Tibial nerve (tissue), 4 donors: Measurements from ENCODE around the gene CD300A. TPM values are rescaled to one million over a fixed set of nuclear protein-coding genes. Genes with fewer than 3 reads are reported as not detected.

Source experiments
- DNase-seq, 2 donors: peaks; one replicate each; pipeline ENCODE4 v3.0.0-alpha.2; 2019; ENCODE audit warnings: low spot score in 2 of 2
- H3K27ac ChIP-seq, 4 donors: fragments of 200-600 bp; sonication (generic) in 3 of 4; one replicate each; pipeline ENCODE4 v1.5.1; 2017 to 2019; ENCODE audit warnings: mild to moderate bottlenecking in 1 of 4
- H3K27me3 ChIP-seq, 2 donors: fragments of 200-600 bp; sonication (generic) in 1 of 2; one replicate each; pipeline versions ENCODE4 v1.5.1 to v1.6.0; 2017 to 2019
- H3K36me3 ChIP-seq, 3 donors: fragments of 200-600 bp; sonication (generic); one replicate each; pipeline ENCODE4 v1.5.1; 2018 to 2019
- H3K4me1 ChIP-seq, 4 donors: fragments of 200-600 bp; sonication (generic) in 3 of 4; one replicate each; pipeline ENCODE4 v1.5.1; 2017 to 2019
- H3K4me3 ChIP-seq, 4 donors: fragments of 200-600 bp; sonication (generic) in 3 of 4; one replicate each; pipeline ENCODE4 v1.5.1; 2017 to 2019; ENCODE audit warnings: mild to moderate bottlenecking in 1 of 4, moderate library complexity in 1 of 4
- H3K9me3 ChIP-seq, 4 donors: fragments of 200-600 bp; sonication (generic) in 3 of 4; one replicate each; pipeline ENCODE4 v1.5.1; 2017 to 2019
- CTCF ChIP-seq, 5 experiments: fragments of 200-600 bp in 3 of 5; fragments of 450-650 bp in 2 of 5; sonication (generic) in 3 of 5; IDR thresholded peaks; one replicate each; pipeline ENCODE4 v1.5.1; 2016 to 2019; ENCODE audit warnings: antibody characterized with exemption in 5 of 5, mild to moderate bottlenecking in 3 of 5, moderate library complexity in 2 of 5
- EP300 ChIP-seq, 2 donors: sonication (generic); formaldehyde crosslinking; IDR thresholded peaks; one replicate each; pipeline ENCODE4 v1.6.1; 2017; ENCODE audit warnings: antibody characterized with exemption in 2 of 2, mild to moderate bottlenecking in 1 of 2
- POLR2A ChIP-seq, 2 donors: fragments of 450-650 bp; IDR thresholded peaks; one replicate each; pipeline ENCODE4 v1.6.1; 2017; ENCODE audit warnings: antibody characterized with exemption in 2 of 2, mild to moderate bottlenecking in 2 of 2, moderate library complexity in 2 of 2
- WGBS, 2 donors: methylation state at CpG; one replicate each; pipeline ENCODE4 v1.1.5; 2018; 5-methylcytosine and 5-hydroxymethylcytosine counted together
- total RNA-seq, 4 donors: library from RNA; depleted of rRNA; stranded (reverse); fragments of >200 nt; gene quantifications; one replicate each; pipeline ENCODE4 v1.1.0, GENCODE V29; 2016

Gene CD300A
- total RNA-seq, 4 donors from 2014 or later, result 6.8 to 12.6 (median 9.8) TPM

- no peaks in the 10 kb centered on the region for H3K9me3 ChIP-seq
- 69 to 70% methylated on average over 9 of the region's 9 CpGs for WGBS, 2 donors
- H3K36me3 ChIP-seq, result no peaks in the 10 kb centered on the region
- TF ChIP-seq CTCF (IDR thresholded peaks at IDR 0.05) (no peak), POLR2A (IDR thresholded peaks at IDR 0.05) (no peak), EP300 (IDR thresholded peaks at IDR 0.05) (no peak)
- peaks cover 0 to 29% of the 10 kb centered on the region in 2 donors for H3K27me3 ChIP-seq
- no peak overlapping the region for H3K27ac ChIP-seq
- no peak overlapping the region for H3K4me3 ChIP-seq
- peaks cover 0 to 29% (median 13%) of the 10 kb centered on the region in 4 donors for H3K4me1 ChIP-seq
- DNase-seq, result no peak
Observed at GRCh38 chr17:74426551-74427047, 39.8 kb upstream of the CD300A start.

- 57 to 62% methylated on average over 8 to 10 of the region's 10 CpGs for WGBS, 2 donors
- Histone ChIP-seq H3K4me1 (peaks cover 0 to 35% (median 16%) of the 10 kb centered on the region in 4 donors), H3K27me3 (peaks cover 0 to 30% of the 10 kb centered on the region in 2 donors), H3K4me3 (no peak overlapping the region), H3K36me3 (no peaks in the 10 kb centered on the region), H3K27ac (peak overlapping the region in 1 of 4 donors; percentile 34), H3K9me3 (no peaks in the 10 kb centered on the region)
- no peak for DNase-seq
- TF ChIP-seq EP300 (IDR thresholded peaks at IDR 0.05), result no peak
- TF ChIP-seq POLR2A (IDR thresholded peaks at IDR 0.05), result no peak
- no peak for TF ChIP-seq CTCF (IDR thresholded peaks at IDR 0.05)
Observed at GRCh38 chr17:74427048-74427762, 39.2 kb upstream of the CD300A start.

- H3K4me1 ChIP-seq, result peaks cover 0 to 41% (median 16%) of the 10 kb centered on the region in 4 donors
- H3K4me3 ChIP-seq, result no peak overlapping the region
- H3K27ac ChIP-seq, result peak overlapping the region in 1 of 4 donors; percentile 34
- TF ChIP-seq EP300 (IDR thresholded peaks at IDR 0.05), result no peak
- no peak for TF ChIP-seq POLR2A (IDR thresholded peaks at IDR 0.05)
- TF ChIP-seq CTCF (IDR thresholded peaks at IDR 0.05), result no peak
- no peak for DNase-seq
- peaks cover 0 to 34% of the 10 kb centered on the region in 2 donors for H3K27me3 ChIP-seq
- 48 to 86% methylated on average over 6 of the region's 6 CpGs for WGBS, 2 donors
- no peaks in the 10 kb centered on the region for H3K36me3 ChIP-seq
- no peaks in the 10 kb centered on the region for H3K9me3 ChIP-seq
Observed at GRCh38 chr17:74427763-74428153, 38.7 kb upstream of the CD300A start.

- Histone ChIP-seq H3K9me3 (no peaks in the 10 kb centered on the region), H3K27me3 (peaks cover 0 to 45% of the 10 kb centered on the region in 2 donors), H3K36me3 (no peaks in the 10 kb centered on the region), H3K4me1 (peaks cover 0 to 43% (median 16%) of the 10 kb centered on the region in 4 donors), H3K4me3 (peak overlapping the region in 2 of 4 donors; percentile 43 to 61), H3K27ac (peak overlapping the region; percentile 57 to 90 (median 88))
- 54 to 72% methylated on average over 19 of the region's 19 CpGs for WGBS, 2 donors
- TF ChIP-seq CTCF (IDR thresholded peaks at IDR 0.05) (no peak), POLR2A (IDR thresholded peaks at IDR 0.05) (peak in 1 of 2 donors; percentile 39), EP300 (IDR thresholded peaks at IDR 0.05) (peak in 1 of 2 donors; percentile 40)
- DNase-seq, result no peak
Observed at GRCh38 chr17:74429604-74430384, 36.6 kb upstream of the CD300A start.

GRCh38 chr17:74430385-74430705, 36.1 kb upstream of the CD300A start:
- 20 to 23% methylated on average over 13 of the region's 13 CpGs for WGBS, 2 donors
- peak overlapping the region; percentile 43 to 61 (median 50) for H3K4me3 ChIP-seq
- peak overlapping the region; percentile 57 to 90 (median 88) for H3K27ac ChIP-seq
- no peak for TF ChIP-seq CTCF (IDR thresholded peaks at IDR 0.05)
- no peak for TF ChIP-seq POLR2A (IDR thresholded peaks at IDR 0.05)
- TF ChIP-seq EP300 (IDR thresholded peaks at IDR 0.05), result no peak
- no peaks in the 10 kb centered on the region for H3K9me3 ChIP-seq
- no peak for DNase-seq
- no peaks in the 10 kb centered on the region for H3K36me3 ChIP-seq
- peaks cover 0 to 45% of the 10 kb centered on the region in 2 donors for H3K27me3 ChIP-seq
- peaks cover 0 to 43% (median 16%) of the 10 kb centered on the region in 4 donors for H3K4me1 ChIP-seq
